GM23248 (cell line): Measurements from ENCODE around the gene CCDC90B. TPM values are rescaled to one million over a fixed set of nuclear protein-coding genes. Genes with fewer than 3 reads are reported as not detected.
"Not testable (repeated sequence)": the region's sequence is repeated elsewhere in the genome, so short reads cannot be mapped to it uniquely, and the experiment has no call there.

Experiments
- DNase-seq: peaks from one replicate; pipeline ENCODE4 v3.0.0-alpha.2; 2015
- H2AFZ ChIP-seq: fragments of 200-600 bp; sonication (generic); 2 replicates; pipeline ENCODE4 v1.6.1; 2016; ENCODE audit warnings: antibody characterized with exemption
- H3F3A ChIP-seq: fragments of 200-600 bp; sonication (generic); 2 replicates; pipeline ENCODE4 v1.6.1; 2016; ENCODE audit warnings: mild to moderate bottlenecking, antibody characterized with exemption, mixed run types; ENCODE audit not compliant: insufficient read depth
- H3K27ac ChIP-seq: fragments of 200-600 bp; sonication (generic); 2 replicates; pipeline ENCODE4 v1.5.1; 2016; ENCODE audit warnings: mild to moderate bottlenecking
- H3K27me3 ChIP-seq: fragments of 200-600 bp; sonication (generic); replicated peaks from 2 replicates; pipeline ENCODE4 v1.6.1; 2016; ENCODE audit warnings: mild to moderate bottlenecking; ENCODE audit not compliant: insufficient read depth
- H3K36me3 ChIP-seq: fragments of 200-600 bp; sonication (generic); 2 replicates; pipeline ENCODE4 v1.6.1; 2016; ENCODE audit warnings: low read depth, mild to moderate bottlenecking
- H3K4me1 ChIP-seq: fragments of 200-600 bp; sonication (generic); 2 replicates; pipeline ENCODE4 v1.6.1; 2016; ENCODE audit warnings: mild to moderate bottlenecking; ENCODE audit not compliant: insufficient read depth
- H3K4me2 ChIP-seq: fragments of 200-600 bp; sonication (generic); one replicate; pipeline ENCODE4 v1.6.1; 2016; ENCODE audit warnings: mild to moderate bottlenecking; ENCODE audit not compliant: unreplicated experiment
- H3K4me3 ChIP-seq: fragments of 200-600 bp; sonication (generic); 2 replicates; pipeline ENCODE4 v1.5.1; 2016; ENCODE audit warnings: mild to moderate bottlenecking
- H3K79me2 ChIP-seq: fragments of 200-600 bp; sonication (generic); 2 replicates; pipeline ENCODE4 v1.6.1; 2016; ENCODE audit warnings: mild to moderate bottlenecking; ENCODE audit not compliant: insufficient read depth
- H3K9ac ChIP-seq: fragments of 200-600 bp; sonication (generic); 2 replicates; pipeline ENCODE4 v1.6.1; 2016; ENCODE audit warnings: mild to moderate bottlenecking
- H3K9me2 ChIP-seq: fragments of 200-600 bp; sonication (generic); 2 replicates; pipeline ENCODE4 v1.6.1; 2016; ENCODE audit warnings: mixed run types, mild to moderate bottlenecking, moderate library complexity; ENCODE audit not compliant: insufficient read depth
- H3K9me3 ChIP-seq: fragments of 200-600 bp; sonication (generic); one replicate; pipeline ENCODE4 v1.6.1; 2017; ENCODE audit warnings: low read depth
- H4K20me1 ChIP-seq: fragments of 200-600 bp; sonication (generic); 2 replicates; pipeline ENCODE4 v1.6.0; 2016; ENCODE audit not compliant: insufficient read depth
- EZH2 ChIP-seq: fragments of 200-600 bp; sonication (generic); IDR thresholded peaks from 2 replicates; pipeline ENCODE4 v1.6.1; 2018; ENCODE audit warnings: antibody characterized with exemption, mild to moderate bottlenecking; ENCODE audit not compliant: insufficient read depth, poor library complexity, severe bottlenecking
- EZH2phosphoT487 ChIP-seq: fragments of 200-600 bp; sonication (generic); IDR thresholded peaks from 2 replicates; pipeline ENCODE4 v1.6.1; 2018; ENCODE audit warnings: antibody characterized with exemption, moderate library complexity, mild to moderate bottlenecking, low read depth; ENCODE audit not compliant: insufficient read depth
- WGBS, 2 experiments: methylation state at CpG; one replicate each; pipeline ENCODE4 v1.1.6; 2015 to 2017; ENCODE audit warnings: low lambda C conversion rate in 2 of 2, low coverage in 1 of 2; ENCODE audit errors: missing lambda C conversion rate in 2 of 2; 5-methylcytosine and 5-hydroxymethylcytosine counted together
- in situ Hi-C: fragments of 300-500 bp; cut with MboI; formaldehyde crosslinking; loops from 2 replicates; pipeline ENCODE4 v1.15.0; 2020
- polyA plus RNA-seq: library from polyadenylated mRNA; unstranded; fragments of >200 nt; fragmentation: Nextera tagmentation; extraction: Ambion mirVana; gene quantifications from 2 replicates; pipeline ENCODE4 v1.2.1, GENCODE V29; 2016
- total RNA-seq: library from RNA; depleted of rRNA; stranded (reverse); fragments of >200 nt; shearing (Covaris generic); gene quantifications from 2 replicates; pipeline ENCODE4 v1.2.3, GENCODE V29; 2014

Gene CCDC90B
- total and polyA plus RNA-seq, 2 experiments from 2014 or later = 49.9 to 97.8 TPM

- H3K79me2 ChIP-seq = no peaks in the 10 kb centered on the region
- no peaks in the 10 kb centered on the region for H3K36me3 ChIP-seq
- no peaks in the 10 kb centered on the region for H3K4me1 ChIP-seq
- TF ChIP-seq EZH2phosphoT487 = no peak
- no peak for TF ChIP-seq EZH2
- H3K9me3 ChIP-seq = no peaks in the 10 kb centered on the region
- in situ Hi-C loops = no loop called here
- H3K27me3 ChIP-seq = no peaks in the 10 kb centered on the region
- no peaks in the 10 kb centered on the region for H3F3A ChIP-seq
- H3K27ac ChIP-seq = no peak overlapping the region
- no peak for DNase-seq
- H3K4me2 ChIP-seq = no peak overlapping the region
- no peaks in the 10 kb centered on the region for H3K9me2 ChIP-seq
- no peak overlapping the region for H2AFZ ChIP-seq
- H4K20me1 ChIP-seq = no peaks in the 10 kb centered on the region
- H3K4me3 ChIP-seq = no peak overlapping the region
- H3K9ac ChIP-seq = no peak overlapping the region
These were observed 26.3 kb upstream of the CCDC90B start for GRCh38 chr11:83312430-83312829.

GRCh38 chr11:83311701-83312100 is 25.5 kb upstream of the CCDC90B start:
- Histone ChIP-seq H2AFZ (no peak overlapping the region), H3F3A (no peaks in the 10 kb centered on the region), H3K9ac (no peak overlapping the region), H3K27me3 (no peaks in the 10 kb centered on the region), H3K36me3 (no peaks in the 10 kb centered on the region), H3K9me3 (no peaks in the 10 kb centered on the region), H4K20me1 (no peaks in the 10 kb centered on the region), H3K4me2 (no peak overlapping the region), H3K79me2 (no peaks in the 10 kb centered on the region), H3K4me3 (no peak overlapping the region), H3K4me1 (no peaks in the 10 kb centered on the region), H3K27ac (no peak overlapping the region), H3K9me2 (no peaks in the 10 kb centered on the region)
- in situ Hi-C loops = no loop called here
- 38 to 46% methylated on average over 2 of the region's 2 CpGs for WGBS, 2 experiments
- TF ChIP-seq EZH2phosphoT487 (no peak), EZH2 (no peak)
- no peak for DNase-seq

DNA sequence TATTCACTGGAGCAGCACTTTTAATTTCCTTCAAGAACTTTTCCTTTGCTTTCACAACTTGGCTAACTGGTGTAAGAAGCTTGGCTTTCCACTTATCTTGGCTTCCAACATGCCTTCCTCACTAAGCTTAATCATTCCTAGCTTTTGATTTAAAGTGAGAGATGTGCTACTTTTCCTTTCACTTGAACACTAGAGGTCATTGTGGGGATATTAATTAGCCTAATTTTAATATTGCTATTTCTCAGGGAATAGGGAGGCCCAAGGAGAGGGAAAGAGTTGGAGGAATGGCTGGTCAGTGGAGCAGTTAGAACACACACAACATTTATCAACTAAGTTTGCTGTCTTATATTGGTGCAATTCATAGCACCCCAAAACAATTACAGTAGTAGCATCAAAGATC is 24.6 kb upstream of the CCDC90B start:
- in situ Hi-C loops = no loop called here
- Histone ChIP-seq H3K4me2 (no peak overlapping the region), H3K27me3 (no peaks in the 10 kb centered on the region), H3F3A (no peaks in the 10 kb centered on the region), H2AFZ (no peak overlapping the region), H3K9me2 (no peaks in the 10 kb centered on the region), H3K4me1 (no peaks in the 10 kb centered on the region), H3K9ac (no peak overlapping the region), H3K36me3 (no peaks in the 10 kb centered on the region), H3K27ac (no peak overlapping the region), H4K20me1 (no peaks in the 10 kb centered on the region), H3K79me2 (no peaks in the 10 kb centered on the region), H3K9me3 (no peaks in the 10 kb centered on the region), H3K4me3 (no peak overlapping the region)
- TF ChIP-seq EZH2phosphoT487 (no peak), EZH2 (no peak)
- DNase-seq = no peak

- in situ Hi-C loops, H3K79me2 ChIP-seq, H3K9me2 ChIP-seq, H3K4me2 ChIP-seq, H3F3A ChIP-seq, H4K20me1 ChIP-seq, H3K4me1 ChIP-seq, H3K9me3 ChIP-seq, H3K4me3 ChIP-seq, H2AFZ ChIP-seq, H3K36me3 ChIP-seq, H3K27me3 ChIP-seq, H3K27ac ChIP-seq, DNase-seq, H3K9ac ChIP-seq: not testable (repeated sequence)
- WGBS, 2 experiments = 46 to 50% methylated on average over 1 of the region's 1 CpG
These were observed 22.4 kb upstream of the CCDC90B start for GRCh38 chr11:83308536-83308935.

- Histone ChIP-seq H3K4me1 (no peaks in the 10 kb centered on the region), H2AFZ (no peak overlapping the region), H3K4me3 (no peak overlapping the region), H4K20me1 (no peaks in the 10 kb centered on the region), H3F3A (no peaks in the 10 kb centered on the region), H3K79me2 (no peaks in the 10 kb centered on the region), H3K36me3 (no peaks in the 10 kb centered on the region), H3K4me2 (no peak overlapping the region), H3K9ac (no peak overlapping the region), H3K9me2 (no peaks in the 10 kb centered on the region), H3K9me3 (no peaks in the 10 kb centered on the region), H3K27me3 (no peaks in the 10 kb centered on the region), H3K27ac (no peak overlapping the region)
- DNase-seq = no peak
- WGBS, 2 experiments = 54 to 55% methylated on average over 4 of the region's 4 CpGs
- in situ Hi-C loops = no loop called here
- TF ChIP-seq EZH2 (no peak), EZH2phosphoT487 (no peak)
These were observed 20.3 kb upstream of the CCDC90B start for GRCh38 chr11:83306200-83307080.
